ENCODE results near the gene EVL. TPM values are rescaled to one million over a fixed set of nuclear protein-coding genes. Genes with fewer than 3 reads are reported as not detected.

EVL gene
- total RNA-seq, 1 donor from 2014 or later: 11.7 TPM

DNA sequence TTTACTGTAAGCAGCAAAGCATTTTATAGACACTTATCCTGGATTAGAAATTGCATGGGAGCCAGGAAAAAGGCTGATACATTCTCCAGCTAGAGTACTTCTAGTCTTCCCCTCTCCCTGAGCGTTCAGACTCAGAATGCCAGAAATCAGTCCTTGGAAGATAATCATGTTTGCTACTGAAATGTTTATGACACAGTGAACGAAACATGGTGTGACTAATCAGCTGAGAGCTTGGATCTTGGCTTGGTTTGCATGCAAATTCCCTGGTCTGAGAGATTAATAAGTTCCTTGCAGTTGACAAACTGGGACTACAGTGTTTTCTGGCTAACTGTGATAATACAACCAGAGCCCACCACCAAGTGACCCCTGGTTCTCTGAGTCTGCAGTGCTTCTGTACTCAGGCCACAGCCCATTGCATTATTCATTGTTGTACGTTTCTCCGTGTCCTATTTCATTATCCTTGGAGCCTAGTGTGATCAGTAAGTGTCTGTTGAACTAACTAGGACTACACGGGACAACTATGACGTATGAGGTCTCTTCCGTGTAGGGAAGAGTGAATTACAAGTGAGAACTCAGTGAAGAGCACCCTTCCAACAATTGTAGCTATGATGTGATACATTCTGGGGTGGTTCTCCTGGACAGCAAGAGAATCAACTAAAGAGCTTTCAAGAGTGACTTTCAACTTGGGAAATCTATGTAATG lies 34.6 kb upstream of the EVL start:
- Histone ChIP-seq H3K4me3 (no peak overlapping the region), H3K9me3 (no peaks in the 10 kb centered on the region), H3K36me3 (no peaks in the 10 kb centered on the region), H3K27ac (peak overlapping the region; percentile 42 to 48), H3K27me3 (no peaks in the 10 kb centered on the region), H3K4me1 (peaks cover 0 to 17% of the 10 kb centered on the region in 2 donors)
- TF ChIP-seq CTCF (IDR thresholded peaks at IDR 0.05): no peak
- no peak for DNase-seq (ENCODE audit: low spot score in 2 of 2)
- intact Hi-C loops (cut with DNase I): loop anchor here (5.0 kb wide), 2 partner anchors 48 to 77 kb away; no protein-coding TSS in a partner anchor

DNA sequence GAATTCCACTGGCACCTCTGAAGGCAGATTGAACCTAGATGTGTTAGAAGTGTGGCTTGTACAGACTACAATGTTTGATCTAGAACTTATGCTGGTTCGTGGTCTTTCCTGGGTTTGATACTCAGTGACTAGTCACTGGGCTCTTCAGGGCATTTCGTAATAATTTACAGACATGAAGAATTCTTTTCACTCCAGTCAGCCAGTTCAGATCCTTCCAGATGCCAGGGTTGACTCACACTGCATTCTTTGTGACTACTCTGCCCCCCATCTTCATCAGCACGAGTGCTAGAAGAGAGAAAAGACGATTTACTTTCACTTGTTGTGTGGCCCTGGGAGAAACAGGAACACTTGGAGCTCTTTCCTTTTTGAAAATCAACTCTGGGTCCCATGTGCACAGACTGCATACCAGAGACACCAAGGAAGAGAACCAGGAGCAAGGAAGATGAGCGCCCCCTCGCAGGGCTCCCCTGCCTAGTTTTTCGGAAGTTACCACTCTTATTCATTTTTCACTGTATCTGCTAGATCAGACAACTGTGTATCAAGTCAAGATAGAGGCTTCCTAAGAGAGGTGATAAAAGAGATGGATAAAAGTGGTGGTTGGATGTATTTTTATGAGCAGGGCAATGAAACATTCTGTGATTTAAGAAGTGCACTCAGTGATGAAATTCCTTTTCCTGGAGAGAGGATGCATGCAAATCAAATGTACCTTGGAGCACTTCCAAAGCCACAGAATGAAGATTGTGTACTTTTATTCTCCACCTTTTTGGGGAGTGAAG lies 33.5 kb upstream of the EVL start:
- peak overlapping the region in 1 of 2 donors; percentile 34 for H3K4me3 ChIP-seq
- peaks cover 0 to 17% of the 10 kb centered on the region in 2 donors for H3K4me1 ChIP-seq
- no peaks in the 10 kb centered on the region for H3K9me3 ChIP-seq
- peak; percentile 14 to 85 for DNase-seq (ENCODE audit: low spot score in 2 of 2)
- peak overlapping the region; percentile 42 to 48 for H3K27ac ChIP-seq
- no peaks in the 10 kb centered on the region for H3K27me3 ChIP-seq
- H3K36me3 ChIP-seq: no peaks in the 10 kb centered on the region
- no peak for TF ChIP-seq CTCF (IDR thresholded peaks at IDR 0.05)
- intact Hi-C loops (cut with DNase I): loop anchor here (5.0 kb wide), 2 partner anchors 49 to 76 kb away; no protein-coding TSS in a partner anchor

DNA sequence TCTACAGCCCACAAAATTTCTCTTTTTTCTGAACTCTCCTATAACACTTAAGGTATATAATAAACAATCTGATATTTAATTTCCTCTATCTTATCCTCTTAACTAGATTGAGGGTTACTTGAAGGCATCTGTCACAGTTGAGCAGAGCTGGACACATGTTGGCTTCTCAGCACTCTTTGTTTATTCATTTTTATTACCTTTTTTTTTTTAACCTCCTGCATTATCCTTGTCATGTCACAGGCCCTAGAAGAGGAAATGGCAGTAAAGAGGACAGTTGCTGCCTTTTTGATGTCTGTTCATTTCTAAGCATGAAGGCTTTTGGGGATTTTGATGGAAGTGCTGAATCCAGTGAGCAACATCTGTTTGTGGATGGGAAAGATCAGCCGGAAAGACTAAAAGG lies 32.5 kb upstream of the EVL start:
- TF ChIP-seq CTCF (IDR thresholded peaks at IDR 0.05): no peak
- no peaks in the 10 kb centered on the region for H3K27me3 ChIP-seq
- no peak for DNase-seq (ENCODE audit: low spot score in 2 of 2)
- intact Hi-C loops (cut with DNase I): loop anchor here (5.0 kb wide), 2 partner anchors 50 to 75 kb away; no protein-coding TSS in a partner anchor
- H3K4me3 ChIP-seq: no peak overlapping the region
- no peak overlapping the region for H3K27ac ChIP-seq
- H3K4me1 ChIP-seq: peaks cover 0 to 17% of the 10 kb centered on the region in 2 donors
- no peaks in the 10 kb centered on the region for H3K36me3 ChIP-seq
- H3K9me3 ChIP-seq: no peaks in the 10 kb centered on the region

DNA sequence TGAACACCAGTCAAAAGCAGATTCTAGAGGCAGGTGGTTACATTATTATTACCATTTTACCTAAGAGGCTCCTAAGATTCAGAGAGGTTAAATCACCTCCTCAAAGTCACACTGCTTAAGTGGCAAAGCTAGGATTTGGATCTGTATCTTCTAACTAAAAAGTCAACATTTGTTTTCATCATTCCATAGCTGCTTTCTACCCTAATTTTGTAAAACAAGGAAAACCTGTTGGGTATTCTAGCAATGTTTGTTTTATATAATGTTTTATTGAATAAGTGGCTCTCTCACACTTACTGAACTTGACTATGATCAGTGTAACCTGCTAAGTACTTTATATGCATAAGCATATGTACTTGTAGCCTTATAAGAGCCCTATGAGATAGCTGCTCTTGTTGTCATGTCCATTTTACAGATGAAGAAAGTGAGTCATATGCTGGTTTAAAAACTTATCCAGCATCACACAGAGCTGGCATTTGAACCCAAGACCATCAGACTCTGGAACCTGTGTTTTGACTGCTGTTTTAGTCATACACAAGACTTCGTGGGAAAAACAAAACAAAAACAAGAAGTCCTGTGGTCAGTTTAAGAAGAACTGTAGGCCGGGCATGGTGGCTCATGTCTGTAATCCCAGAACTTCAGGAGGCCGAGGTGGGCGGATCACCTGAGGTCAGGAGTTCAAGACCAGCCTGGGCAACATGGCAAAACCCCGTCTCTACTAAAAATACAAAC lies 31.7 kb upstream of the EVL start:
- Histone ChIP-seq H3K4me3 (no peak overlapping the region), H3K4me1 (peaks cover 0 to 17% of the 10 kb centered on the region in 2 donors), H3K27me3 (no peaks in the 10 kb centered on the region), H3K36me3 (no peaks in the 10 kb centered on the region), H3K9me3 (no peaks in the 10 kb centered on the region), H3K27ac (no peak overlapping the region)
- no peak for DNase-seq (ENCODE audit: low spot score in 2 of 2)
- intact Hi-C loops (cut with DNase I): loop anchor here (5.0 kb wide), 2 partner anchors 51 to 74 kb away; no protein-coding TSS in a partner anchor
- TF ChIP-seq CTCF (IDR thresholded peaks at IDR 0.05): no peak

DNA sequence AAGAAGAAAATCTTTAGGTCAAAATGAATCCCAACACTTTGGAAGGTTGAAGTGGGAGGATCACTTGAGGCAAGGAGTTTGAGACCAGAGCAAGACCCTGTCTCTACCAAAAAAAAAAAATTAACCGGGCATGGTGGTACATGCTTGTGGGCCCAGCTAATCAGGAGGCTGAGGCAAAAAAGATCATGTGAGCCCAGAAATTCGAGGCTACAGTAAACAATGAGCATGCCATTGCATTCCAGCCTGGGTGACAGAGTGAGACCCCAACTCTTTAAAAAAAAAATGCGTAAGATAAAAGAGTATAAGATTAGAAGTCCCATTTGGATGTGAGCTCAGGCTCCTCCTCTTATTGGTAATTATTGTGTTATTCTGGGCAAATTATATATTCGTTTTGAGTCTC lies 30.8 kb upstream of the EVL start:
- H3K36me3 ChIP-seq: no peaks in the 10 kb centered on the region
- DNase-seq (ENCODE audit: low spot score in 2 of 2): no peak
- H3K27me3 ChIP-seq: no peaks in the 10 kb centered on the region
- H3K4me3 ChIP-seq: no peak overlapping the region
- peaks cover 0 to 17% of the 10 kb centered on the region in 2 donors for H3K4me1 ChIP-seq
- no peaks in the 10 kb centered on the region for H3K9me3 ChIP-seq
- H3K27ac ChIP-seq: no peak overlapping the region
- intact Hi-C loops (cut with DNase I): loop anchor here (5.0 kb wide), 2 partner anchors 52 to 73 kb away; no protein-coding TSS in a partner anchor
- TF ChIP-seq CTCF (IDR thresholded peaks at IDR 0.05): no peak
